CD14-positive monocyte (primary cell): Measurements from ENCODE around the gene APOL3. TPM values are rescaled to one million over a fixed set of nuclear protein-coding genes. Genes with fewer than 3 reads are reported as not detected.

Experiments
- DNase-seq, 3 donors: peaks; one replicate each; pipeline ENCODE4 v3.0.0-alpha.2; 2011 to 2022
- H2AFZ ChIP-seq: 2 replicates; pipeline ENCODE4 v1.6.0; 2012; ENCODE audit warnings: mild to moderate bottlenecking, low read depth, low read length, inconsistent platforms; ENCODE audit not compliant: insufficient read depth, poor library complexity, severe bottlenecking
- H3K27ac ChIP-seq, 2 donors: 1 replicate in 1 of 2; 2 replicates in 1 of 2; pipeline ENCODE4 v1.5.1; 2012 to 2013; ENCODE audit warnings: low read length in 2 of 2, control low read depth in 1 of 2, inconsistent platforms in 1 of 2, low read depth in 1 of 2, mild to moderate bottlenecking in 1 of 2
- H3K27me3 ChIP-seq, 2 donors: one replicate each; pipeline versions ENCODE4 v1.6.0 to v1.6.1; 2011 to 2013; ENCODE audit warnings: low read length in 2 of 2; ENCODE audit not compliant: control insufficient read depth in 2 of 2, insufficient read depth in 2 of 2
- H3K36me3 ChIP-seq, 2 donors: replicated peaks in 1 of 2; 1 replicate in 1 of 2; 2 replicates in 1 of 2; pipeline versions ENCODE4 v1.5.1 to v1.6.1; 2012 to 2013; ENCODE audit warnings: low read length in 2 of 2, control low read depth in 1 of 2, inconsistent platforms in 1 of 2, mild to moderate bottlenecking in 1 of 2; ENCODE audit not compliant: insufficient read depth in 2 of 2, control insufficient read depth in 1 of 2
- H3K4me1 ChIP-seq, 2 donors: 1 replicate in 1 of 2; 2 replicates in 1 of 2; pipeline versions ENCODE4 v1.5.1 to v1.6.1; 2012 to 2013; ENCODE audit warnings: low read length in 2 of 2, control low read depth in 1 of 2, inconsistent platforms in 1 of 2, mild to moderate bottlenecking in 1 of 2, moderate library complexity in 1 of 2; ENCODE audit not compliant: insufficient read depth in 2 of 2, control insufficient read depth in 1 of 2
- H3K4me2 ChIP-seq: replicated peaks from 2 replicates; pipeline ENCODE3; 2012; ENCODE audit warnings: low read length, moderate library complexity, mild to moderate bottlenecking; ENCODE audit not compliant: poor library complexity, severe bottlenecking; ENCODE audit errors: extremely low read depth
- H3K4me3 ChIP-seq, 3 experiments: fragments of 200-600 bp in 1 of 3; sonication (generic) in 1 of 3; replicated peaks in 1 of 3; 1 replicate in 2 of 3; 2 replicates in 1 of 3; pipeline ENCODE4 v1.5.1; 2011 to 2013; ENCODE audit warnings: low read length in 3 of 3, mild to moderate bottlenecking in 3 of 3, control low read depth in 2 of 3, low read depth in 2 of 3, inconsistent platforms in 1 of 3, moderate library complexity in 1 of 3
- H3K79me2 ChIP-seq: 2 replicates; pipeline ENCODE4 v1.6.0; 2012; ENCODE audit warnings: mild to moderate bottlenecking, control low read depth, inconsistent platforms, low read length, moderate library complexity; ENCODE audit not compliant: insufficient read depth
- H3K9ac ChIP-seq: 2 replicates; pipeline ENCODE4 v1.6.0; 2017; ENCODE audit warnings: low read length, mild to moderate bottlenecking; ENCODE audit not compliant: insufficient read depth, poor library complexity, severe bottlenecking
- H3K9me3 ChIP-seq, 2 donors: replicated peaks in 1 of 2; 1 replicate in 1 of 2; 2 replicates in 1 of 2; pipeline versions ENCODE4 v1.5.1 to v1.6.1; 2012 to 2013; ENCODE audit warnings: low read length in 2 of 2, control low read depth in 1 of 2; ENCODE audit not compliant: control insufficient read depth in 1 of 2, insufficient read depth in 1 of 2
- H4K20me1 ChIP-seq: 2 replicates; pipeline ENCODE4 v1.6.0; 2012; ENCODE audit warnings: mild to moderate bottlenecking, low read length, control low read depth, moderate library complexity; ENCODE audit not compliant: insufficient read depth
- H3K27ac Mint-ChIP-seq, 7 donors: one replicate each; pipeline ENCODE4 v1.8.0; 2020; ENCODE audit warnings: mild to moderate bottlenecking in 7 of 7, mixed read lengths in 7 of 7, moderate library complexity in 6 of 7, inconsistent platforms in 2 of 7
- H3K27me3 Mint-ChIP-seq, 3 donors: one replicate each; pipeline ENCODE4 v1.8.0; 2021 to 2022; ENCODE audit warnings: low read depth in 3 of 3, mild to moderate bottlenecking in 3 of 3, mixed read lengths in 3 of 3, moderate library complexity in 3 of 3, inconsistent platforms in 1 of 3
- H3K36me3 Mint-ChIP-seq, 2 donors: one replicate each; pipeline ENCODE4 v1.8.0; 2020; ENCODE audit warnings: mixed read lengths in 2 of 2, inconsistent platforms in 1 of 2, mild to moderate bottlenecking in 1 of 2
- H3K4me1 Mint-ChIP-seq: one replicate; pipeline ENCODE4 v1.8.0; 2020; ENCODE audit warnings: mild to moderate bottlenecking, mixed read lengths
- H3K4me3 Mint-ChIP-seq, 2 donors: one replicate each; pipeline ENCODE4 v1.8.0; 2020; ENCODE audit warnings: mild to moderate bottlenecking in 2 of 2, mixed read lengths in 2 of 2, moderate library complexity in 1 of 2
- H3K9me3 Mint-ChIP-seq, 7 donors: one replicate each; pipeline ENCODE4 v1.8.0; 2020 to 2022; ENCODE audit warnings: mixed read lengths in 7 of 7, mild to moderate bottlenecking in 6 of 7, moderate library complexity in 6 of 7, inconsistent platforms in 2 of 7
- WGBS: methylation state at CpG from one replicate; pipeline ENCODE4 v1.1.5; 2013; ENCODE audit warnings: missing lambda C conversion rate; ENCODE audit not compliant: insufficient coverage; 5-methylcytosine and 5-hydroxymethylcytosine counted together
- intact Hi-C, 2 donors: fragments of 100-400 bp; cut with micrococcal nuclease; formaldehyde crosslinking; loops; one replicate each; pipeline versions ENCODE4 v1.15.0 to v1.15.1; 2023
- polyA plus RNA-seq, 3 donors: library from polyadenylated mRNA; depleted of rRNA in 1 of 3; unstranded in 2 of 3; stranded (reverse) in 1 of 3; fragments of 300-500 nt in 2 of 3; fragments of >200 nt in 1 of 3; fragmentation: Illumina TruSeq in 2 of 3; gene quantifications; 1 replicate in 2 of 3; 2 replicates in 1 of 3; pipeline ENCODE4 v1.2.3, GENCODE V29; 2012 to 2021
- TF ChIP-seq, protein P1 (sequence below): fragments of 200-600 bp; IDR thresholded peaks from one replicate; pipeline ENCODE4 v1.8.0; 2022; ENCODE audit warnings: antibody characterized with exemption, mild to moderate bottlenecking

Gene APOL3
- polyA plus RNA-seq, 3 donors, result 39.9 to 97.0 (median 61.3) TPM

DNA sequence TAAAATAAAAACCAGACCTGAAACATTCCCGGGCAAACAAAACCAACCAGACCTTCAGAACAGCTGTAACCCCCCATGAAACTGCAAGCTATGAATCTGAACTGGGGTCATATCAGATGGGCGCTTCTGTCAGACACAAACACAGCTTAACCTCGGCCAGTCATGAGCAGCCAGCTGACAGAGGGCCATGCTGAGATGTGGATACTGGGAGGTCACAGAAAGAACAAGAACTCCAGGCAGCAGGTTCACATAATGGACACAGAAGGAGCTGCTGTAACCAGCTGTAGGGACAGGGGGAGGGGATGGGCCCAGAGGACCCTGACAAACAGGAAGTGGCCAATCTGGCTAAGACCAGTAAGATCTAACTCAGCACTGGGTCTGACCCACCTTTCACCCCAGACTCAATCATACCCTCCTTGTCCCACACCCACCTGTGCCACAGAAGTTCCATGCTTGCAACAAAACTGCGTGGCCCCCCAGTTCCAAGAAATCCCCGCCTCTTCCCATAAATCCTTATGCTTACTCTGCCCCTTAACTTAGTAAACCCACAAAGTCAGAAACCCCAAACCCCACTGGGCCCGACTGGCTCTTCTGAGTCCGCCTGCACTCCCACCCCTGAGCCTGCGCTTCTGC, 37.1 kb upstream of the APOL3 start:
- H3K36me3 ChIP-seq, result no peaks in the 10 kb centered on the region
- H3K9ac ChIP-seq, result no peak overlapping the region
- Mint-ChIP-seq H3K4me1 (peaks cover 49% of the 10 kb centered on the region), H3K27ac (peak overlapping the region in 6 of 7 donors; percentile 27 to 78 (median 57)), H3K9me3 (no peaks in the 10 kb centered on the region), H3K27me3 (peaks cover 4 to 7% (median 5%) of the 10 kb centered on the region in 3 donors), H3K36me3 (no peaks in the 10 kb centered on the region), H3K4me3 (peak overlapping the region; percentile 50 to 63)
- H3K79me2 ChIP-seq, result no peaks in the 10 kb centered on the region
- WGBS, result 53% methylated on average over 7 of the region's 8 CpGs
- peak overlapping the region in 1 of 3 experiments; percentile 21 for H3K4me3 ChIP-seq
- no peaks in the 10 kb centered on the region for H3K27me3 ChIP-seq
- H2AFZ ChIP-seq, result no peak overlapping the region
- no peak overlapping the region for H3K27ac ChIP-seq
- H3K4me2 ChIP-seq, result peak overlapping the region; percentile 47
- intact Hi-C loops, result loop anchor here in 1 of 2 donors (5.0 to 10.0 kb wide), 2 partner anchors 35 to 77 kb away; no protein-coding TSS in a partner anchor
- TF ChIP-seq, protein P1, sequence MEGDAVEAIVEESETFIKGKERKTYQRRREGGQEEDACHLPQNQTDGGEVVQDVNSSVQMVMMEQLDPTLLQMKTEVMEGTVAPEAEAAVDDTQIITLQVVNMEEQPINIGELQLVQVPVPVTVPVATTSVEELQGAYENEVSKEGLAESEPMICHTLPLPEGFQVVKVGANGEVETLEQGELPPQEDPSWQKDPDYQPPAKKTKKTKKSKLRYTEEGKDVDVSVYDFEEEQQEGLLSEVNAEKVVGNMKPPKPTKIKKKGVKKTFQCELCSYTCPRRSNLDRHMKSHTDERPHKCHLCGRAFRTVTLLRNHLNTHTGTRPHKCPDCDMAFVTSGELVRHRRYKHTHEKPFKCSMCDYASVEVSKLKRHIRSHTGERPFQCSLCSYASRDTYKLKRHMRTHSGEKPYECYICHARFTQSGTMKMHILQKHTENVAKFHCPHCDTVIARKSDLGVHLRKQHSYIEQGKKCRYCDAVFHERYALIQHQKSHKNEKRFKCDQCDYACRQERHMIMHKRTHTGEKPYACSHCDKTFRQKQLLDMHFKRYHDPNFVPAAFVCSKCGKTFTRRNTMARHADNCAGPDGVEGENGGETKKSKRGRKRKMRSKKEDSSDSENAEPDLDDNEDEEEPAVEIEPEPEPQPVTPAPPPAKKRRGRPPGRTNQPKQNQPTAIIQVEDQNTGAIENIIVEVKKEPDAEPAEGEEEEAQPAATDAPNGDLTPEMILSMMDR, result no peak
- no peak for DNase-seq
- H4K20me1 ChIP-seq, result no peaks in the 10 kb centered on the region
- no peaks in the 10 kb centered on the region for H3K9me3 ChIP-seq
- H3K4me1 ChIP-seq, result peaks cover 29 to 37% of the 10 kb centered on the region in 2 donors

DNA sequence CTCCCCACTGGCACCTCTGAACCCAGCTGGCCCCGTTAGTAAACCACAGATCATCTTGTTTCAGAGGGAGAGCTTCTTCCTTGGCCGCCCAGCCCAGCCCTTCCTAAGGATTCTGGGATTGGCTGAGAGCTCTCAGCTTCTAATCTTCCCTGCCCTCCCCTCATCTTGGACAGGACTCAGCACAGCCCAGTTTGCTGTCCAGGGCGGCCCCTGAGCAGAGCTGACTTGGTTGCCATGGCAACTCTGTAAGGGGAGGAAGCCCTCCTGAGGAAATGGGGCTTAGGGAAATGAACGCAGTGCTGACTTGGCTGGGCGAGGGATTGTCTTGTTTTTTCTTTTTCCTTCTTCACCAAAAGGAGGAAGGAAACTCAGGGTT, 36.5 kb upstream of the APOL3 start:
- Histone ChIP-seq H3K27me3 (no peaks in the 10 kb centered on the region), H4K20me1 (no peaks in the 10 kb centered on the region), H3K4me1 (peaks cover 26 to 31% of the 10 kb centered on the region in 2 donors), H3K27ac (no peak overlapping the region), H3K4me3 (peak overlapping the region in 1 of 3 experiments; percentile 21), H3K9ac (no peak overlapping the region), H2AFZ (peak overlapping the region; percentile 46), H3K79me2 (no peaks in the 10 kb centered on the region), H3K9me3 (no peaks in the 10 kb centered on the region), H3K4me2 (peak overlapping the region; percentile 47), H3K36me3 (no peaks in the 10 kb centered on the region)
- Mint-ChIP-seq H3K27ac (peak overlapping the region in 6 of 7 donors; percentile 43 to 78 (median 53)), H3K27me3 (peaks cover 4 to 7% (median 6%) of the 10 kb centered on the region in 3 donors), H3K4me1 (peaks cover 44% of the 10 kb centered on the region), H3K36me3 (no peaks in the 10 kb centered on the region), H3K4me3 (peak overlapping the region; percentile 50 to 63), H3K9me3 (no peaks in the 10 kb centered on the region)
- WGBS, result no CpG with 5 or more reads among the region's 5 CpGs
- DNase-seq, result peak; percentile 24 to 65 (median 52)
- TF ChIP-seq, protein P1, result no peak
- intact Hi-C loops, result loop anchor here in 1 of 2 donors (5.0 to 10.0 kb wide), 2 partner anchors 35 to 78 kb away; no protein-coding TSS in a partner anchor
